ENCODE results near the gene KLHL15. TPM values are rescaled to one million over a fixed set of nuclear protein-coding genes. Genes with fewer than 3 reads are reported as not detected.
A peak's percentile ranks its signal among the peaks of the same experiment; 100 is the strongest.

Gene KLHL15
- total RNA-seq, 4 donors from 2014 or later, result 12.4 to 19.4 (median 13.7) TPM

DNA sequence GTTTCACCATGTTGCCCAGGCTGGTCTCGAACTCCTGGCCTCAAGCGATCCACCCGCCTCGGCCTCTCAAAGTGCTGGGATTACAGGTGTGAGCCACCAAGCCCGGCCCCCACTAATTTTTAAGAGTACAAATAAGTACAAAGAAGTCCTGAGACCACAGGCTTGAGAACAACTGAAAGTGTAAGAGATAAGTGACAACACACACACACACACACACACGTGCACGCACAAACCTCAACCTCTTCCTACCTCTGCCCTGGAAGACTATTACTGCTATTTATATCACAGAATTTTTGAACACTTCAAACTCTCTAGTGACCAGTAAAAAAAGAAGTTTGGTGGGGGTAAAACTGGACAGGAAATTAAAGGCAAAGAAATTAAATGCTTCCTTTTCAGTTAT, 7.5 kb downstream of the KLHL15 start:
- Histone ChIP-seq H3K36me3 (no peaks in the 10 kb centered on the region), H3K27me3 (no peaks in the 10 kb centered on the region), H3K9me3 (no peaks in the 10 kb centered on the region), H3K4me3 (replicated peaks in 1 of 3) (no peak overlapping the region), H3K4me1 (peaks cover 4 to 7% of the 10 kb centered on the region in 2 donors), H3K27ac (no peak overlapping the region)
- intact Hi-C loops (cut with DNase I), result no loop called here
- DNase-seq, result no peak
- WGBS, 2 donors, result 76 to 86% methylated on average over 3 to 7 of the region's 7 CpGs
- no peak for TF ChIP-seq POLR2A (IDR thresholded peaks at IDR 0.05)
- TF ChIP-seq, protein P1, sequence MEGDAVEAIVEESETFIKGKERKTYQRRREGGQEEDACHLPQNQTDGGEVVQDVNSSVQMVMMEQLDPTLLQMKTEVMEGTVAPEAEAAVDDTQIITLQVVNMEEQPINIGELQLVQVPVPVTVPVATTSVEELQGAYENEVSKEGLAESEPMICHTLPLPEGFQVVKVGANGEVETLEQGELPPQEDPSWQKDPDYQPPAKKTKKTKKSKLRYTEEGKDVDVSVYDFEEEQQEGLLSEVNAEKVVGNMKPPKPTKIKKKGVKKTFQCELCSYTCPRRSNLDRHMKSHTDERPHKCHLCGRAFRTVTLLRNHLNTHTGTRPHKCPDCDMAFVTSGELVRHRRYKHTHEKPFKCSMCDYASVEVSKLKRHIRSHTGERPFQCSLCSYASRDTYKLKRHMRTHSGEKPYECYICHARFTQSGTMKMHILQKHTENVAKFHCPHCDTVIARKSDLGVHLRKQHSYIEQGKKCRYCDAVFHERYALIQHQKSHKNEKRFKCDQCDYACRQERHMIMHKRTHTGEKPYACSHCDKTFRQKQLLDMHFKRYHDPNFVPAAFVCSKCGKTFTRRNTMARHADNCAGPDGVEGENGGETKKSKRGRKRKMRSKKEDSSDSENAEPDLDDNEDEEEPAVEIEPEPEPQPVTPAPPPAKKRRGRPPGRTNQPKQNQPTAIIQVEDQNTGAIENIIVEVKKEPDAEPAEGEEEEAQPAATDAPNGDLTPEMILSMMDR (IDR thresholded peaks at IDR 0.05), result no peak

GRCh38 chrX:24018809-24019208, 8.2 kb downstream of the KLHL15 start:
- intact Hi-C loops (cut with DNase I), result no loop called here
- Histone ChIP-seq H3K27me3 (no peaks in the 10 kb centered on the region), H3K36me3 (no peaks in the 10 kb centered on the region), H3K27ac (no peak overlapping the region), H3K4me3 (replicated peaks in 1 of 3) (no peak overlapping the region), H3K9me3 (no peaks in the 10 kb centered on the region), H3K4me1 (peaks cover 4 to 7% of the 10 kb centered on the region in 2 donors)
- TF ChIP-seq, protein P1 (IDR thresholded peaks at IDR 0.05), result no peak
- no peak for TF ChIP-seq POLR2A (IDR thresholded peaks at IDR 0.05)
- WGBS, 2 donors, result 46 to 84% methylated on average over 4 of the region's 4 CpGs
- no peak for DNase-seq

DNA sequence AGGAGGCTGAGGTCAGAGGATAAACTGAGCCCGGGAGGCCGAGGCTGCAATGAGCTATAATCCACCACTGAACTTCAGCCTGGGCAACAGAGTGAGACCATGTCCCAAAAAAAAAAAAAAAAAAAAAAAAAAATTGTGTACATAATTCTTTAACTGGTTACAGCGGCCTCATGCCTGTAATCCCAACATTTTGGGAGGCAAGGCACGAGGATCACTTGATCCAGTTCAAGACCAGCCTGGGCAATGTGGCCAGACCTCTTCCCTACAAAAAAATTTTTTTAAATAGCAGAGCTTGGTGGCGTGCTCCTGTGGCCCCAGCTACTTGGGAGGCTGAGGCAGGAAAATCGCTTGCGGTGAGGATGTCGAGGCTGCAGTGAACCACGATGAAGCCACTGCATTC, 9.3 kb downstream of the KLHL15 start:
- Histone ChIP-seq H3K27me3 (no peaks in the 10 kb centered on the region), H3K27ac (no peak overlapping the region), H3K4me3 (replicated peaks in 1 of 3) (no peak overlapping the region), H3K4me1 (peaks cover 3 to 4% of the 10 kb centered on the region in 2 donors), H3K36me3 (no peaks in the 10 kb centered on the region), H3K9me3 (no peaks in the 10 kb centered on the region)
- intact Hi-C loops (cut with DNase I), result no loop called here
- WGBS, 2 donors, result 92 to 98% methylated on average over 9 of the region's 9 CpGs
- DNase-seq, result no peak
- TF ChIP-seq, protein P1 (IDR thresholded peaks at IDR 0.05), result no peak
- no peak for TF ChIP-seq POLR2A (IDR thresholded peaks at IDR 0.05)

DNA sequence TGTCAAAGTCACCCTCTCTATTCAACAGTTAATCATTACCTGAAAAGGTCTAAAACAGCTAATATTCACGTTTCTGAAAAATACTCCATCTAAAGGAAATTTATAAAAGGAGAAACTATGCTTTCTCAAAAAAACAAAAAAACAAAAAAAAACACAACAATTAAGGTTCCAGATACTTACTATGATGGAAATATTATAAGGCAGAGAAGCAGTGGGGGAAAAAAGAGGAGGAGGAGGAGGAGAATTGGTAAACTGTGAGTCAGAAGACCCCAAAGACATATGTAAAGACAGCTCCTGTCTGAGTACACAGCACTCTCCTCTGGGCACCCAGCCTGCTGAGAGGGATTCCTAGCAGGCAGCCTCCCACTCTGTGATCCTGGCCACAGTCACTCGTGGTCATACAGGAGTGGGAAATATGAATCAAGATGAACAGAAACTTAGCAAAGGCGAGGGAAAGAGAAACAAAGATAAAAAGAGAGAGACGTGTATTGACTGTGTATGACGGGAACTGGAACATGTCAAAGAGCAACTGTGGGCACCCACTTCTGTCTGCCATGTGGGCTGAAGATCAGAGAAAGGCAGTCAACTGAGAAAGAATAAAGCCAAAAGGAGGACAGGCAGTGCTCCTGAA, 12.5 kb downstream of the KLHL15 start:
- H3K36me3 ChIP-seq, result no peaks in the 10 kb centered on the region
- H3K4me3 ChIP-seq (replicated peaks in 1 of 3), result no peak overlapping the region
- TF ChIP-seq, protein P1 (IDR thresholded peaks at IDR 0.05), result no peak
- TF ChIP-seq POLR2A (IDR thresholded peaks at IDR 0.05), result no peak
- peaks cover 3 to 4% of the 10 kb centered on the region in 2 donors for H3K4me1 ChIP-seq
- H3K27me3 ChIP-seq, result no peaks in the 10 kb centered on the region
- WGBS, 2 donors, result 49 to 59% methylated on average over 5 of the region's 5 CpGs
- H3K27ac ChIP-seq, result no peak overlapping the region
- intact Hi-C loops (cut with DNase I), result no loop called here
- peak in 1 of 2 donors; percentile 3 for DNase-seq
- H3K9me3 ChIP-seq, result no peaks in the 10 kb centered on the region

- intact Hi-C loops (cut with DNase I), result no loop called here
- Histone ChIP-seq H3K27ac (no peak overlapping the region), H3K4me1 (no peaks in the 10 kb centered on the region), H3K9me3 (no peaks in the 10 kb centered on the region), H3K36me3 (no peaks in the 10 kb centered on the region), H3K27me3 (no peaks in the 10 kb centered on the region), H3K4me3 (replicated peaks in 1 of 3) (no peak overlapping the region)
- WGBS, 2 donors, result 80 to 97% methylated on average over 1 of the region's 1 CpG
- TF ChIP-seq POLR2A (IDR thresholded peaks at IDR 0.05), result no peak
- TF ChIP-seq, protein P1 (IDR thresholded peaks at IDR 0.05), result no peak
- DNase-seq, result no peak
These were observed 14.7 kb downstream of the KLHL15 start for GRCh38 chrX:24012266-24012665.
